Measurements from ENCODE around the gene BABAM2. TPM values are rescaled to one million over a fixed set of nuclear protein-coding genes. Genes with fewer than 3 reads are reported as not detected.
A peak's percentile ranks its signal among the peaks of the same experiment; 100 is the strongest.

BABAM2 gene
- total and polyA plus RNA-seq, 2 of the 4 experiments (the other 2 are of a cell fraction): 20.9 to 23.1 TPM

DNA sequence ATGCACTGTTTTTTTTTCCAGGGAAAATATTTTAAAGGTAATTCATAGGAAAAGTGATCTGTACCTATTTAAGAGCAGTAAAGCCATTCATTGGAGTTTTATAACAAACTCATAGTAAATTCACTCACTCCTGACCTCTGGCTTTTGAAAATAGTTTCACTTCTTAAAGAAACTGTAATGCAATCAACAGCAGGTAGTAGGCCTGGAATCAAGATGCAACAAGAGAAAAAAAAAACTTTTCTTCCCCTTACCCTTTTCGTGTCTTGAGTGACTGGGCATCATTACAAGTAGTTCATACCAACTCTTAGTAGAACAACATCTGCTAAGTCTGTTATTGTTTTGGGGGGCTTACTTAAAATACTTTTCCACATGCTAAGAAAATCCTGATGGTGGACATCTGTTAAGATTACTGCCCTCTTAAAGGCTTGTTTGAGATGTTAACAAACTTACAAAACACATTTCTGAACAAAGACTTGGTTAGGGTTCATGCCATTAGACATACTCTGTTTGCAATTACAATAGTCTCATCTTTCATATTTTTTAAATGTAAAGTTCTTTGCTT is 338.0 kb downstream of the BABAM2 start:
- Histone ChIP-seq H3K27me3 (ENCODE audit: control insufficient read depth, insufficient read depth, low read length) (no peaks in the 10 kb centered on the region), H3K23ac (ENCODE audit: low read depth, low read length) (no peak overlapping the region), H3K27ac (ENCODE audit: insufficient read depth, low read length) (no peak overlapping the region), H4K91ac (ENCODE audit: insufficient read depth, low read depth, low read length) (no peak overlapping the region), H2BK20ac (ENCODE audit: low read depth, low read length) (no peak overlapping the region), H4K8ac (ENCODE audit: low read depth in 2 of 2, low read length in 2 of 2) (no peak overlapping the region), H3K4me1 (ENCODE audit: control insufficient read depth, insufficient read depth, low read length) (peaks cover 18% of the 10 kb centered on the region), H3K4ac (ENCODE audit: low read depth, low read length) (no peak overlapping the region), H4K5ac (ENCODE audit: low read depth, low read length) (no peak overlapping the region), H3K4me3 (ENCODE audit: insufficient read depth, low read depth, low read length) (no peak overlapping the region), H2BK15ac (ENCODE audit: low read depth, low read length) (no peak overlapping the region), H3K79me1 (ENCODE audit: low read depth in 1 of 2, low read length in 2 of 2) (peaks cover 0 to 6% of the 10 kb centered on the region in 2 experiments; a peak in 1 of 4 replicates), H3K4me2 (ENCODE audit: low read depth, low read length) (no peak overlapping the region), H3K18ac (ENCODE audit: low read depth, low read length) (no peak overlapping the region), H2AFZ (replicated peaks; ENCODE audit: low read length, poor library complexity) (no peak overlapping the region), H3K36me3 (ENCODE audit: control insufficient read depth, insufficient read depth, low read length) (no peaks in the 10 kb centered on the region), H3K9ac (ENCODE audit: low read depth, low read length) (no peak overlapping the region), H3K9me1 (ENCODE audit: insufficient read depth, low read length) (peaks cover 15% of the 10 kb centered on the region; the same call in 1 of the 2 replicates), H2AK5ac (ENCODE audit: low read depth, low read length) (no peak overlapping the region), H4K20me1 (ENCODE audit: insufficient read depth, low read length) (no peaks in the 10 kb centered on the region), H3K14ac (replicated peaks; ENCODE audit: low read depth, low read length) (no peak overlapping the region), H2AK9ac (replicated peaks; ENCODE audit: low read depth, low read length, poor library complexity) (no peak overlapping the region), H2BK5ac (ENCODE audit: low read depth, low read length, poor library complexity, severe bottlenecking) (no peak overlapping the region), H3K56ac (ENCODE audit: extremely low read depth, insufficient read depth, low read length) (no peak overlapping the region), H3K9me3 (ENCODE audit: control insufficient read depth, insufficient read depth, low read length) (no peaks in the 10 kb centered on the region), H2BK120ac (ENCODE audit: low read depth, low read length) (no peak overlapping the region)
- ATAC-seq (ENCODE audit: low read depth) (no peak), DNase-seq (peak; percentile 38)
- ChIA-PET CTCF (no interaction called here), POLR2A (ENCODE audit: unreplicated experiment) (no interaction called here)
- BruUV-seq (replicated peaks): no TSS peak
- intact Hi-C loops (cut with micrococcal nuclease) (loop anchor here (5.0 to 10.0 kb wide), 2 partner anchors 271 to 474 kb away; no protein-coding TSS in a partner anchor), dilution Hi-C loops (cut with HindIII; ENCODE audit: low sequenced_read_pairs, unreplicated experiment) (no loop called here), in situ Hi-C loops (cut with MboI; ENCODE audit: low sequenced_read_pairs) (no loop called here)
- no peak for TF ChIP-seq CHD1 (IDR thresholded peaks at IDR 0.05; ENCODE audit: low read depth, low read length)
- no peak for TF ChIP-seq RAD21 (IDR thresholded peaks at IDR 0.05; ENCODE audit: low read length)
- TF ChIP-seq, protein P1, sequence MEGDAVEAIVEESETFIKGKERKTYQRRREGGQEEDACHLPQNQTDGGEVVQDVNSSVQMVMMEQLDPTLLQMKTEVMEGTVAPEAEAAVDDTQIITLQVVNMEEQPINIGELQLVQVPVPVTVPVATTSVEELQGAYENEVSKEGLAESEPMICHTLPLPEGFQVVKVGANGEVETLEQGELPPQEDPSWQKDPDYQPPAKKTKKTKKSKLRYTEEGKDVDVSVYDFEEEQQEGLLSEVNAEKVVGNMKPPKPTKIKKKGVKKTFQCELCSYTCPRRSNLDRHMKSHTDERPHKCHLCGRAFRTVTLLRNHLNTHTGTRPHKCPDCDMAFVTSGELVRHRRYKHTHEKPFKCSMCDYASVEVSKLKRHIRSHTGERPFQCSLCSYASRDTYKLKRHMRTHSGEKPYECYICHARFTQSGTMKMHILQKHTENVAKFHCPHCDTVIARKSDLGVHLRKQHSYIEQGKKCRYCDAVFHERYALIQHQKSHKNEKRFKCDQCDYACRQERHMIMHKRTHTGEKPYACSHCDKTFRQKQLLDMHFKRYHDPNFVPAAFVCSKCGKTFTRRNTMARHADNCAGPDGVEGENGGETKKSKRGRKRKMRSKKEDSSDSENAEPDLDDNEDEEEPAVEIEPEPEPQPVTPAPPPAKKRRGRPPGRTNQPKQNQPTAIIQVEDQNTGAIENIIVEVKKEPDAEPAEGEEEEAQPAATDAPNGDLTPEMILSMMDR (conservative IDR thresholded peaks at IDR 0.05; ENCODE audit: low read depth, low read length): peak; percentile 22; the same call in 1 of the 2 replicates
- no peak for TF ChIP-seq BHLHE40 (IDR thresholded peaks at IDR 0.05; ENCODE audit: low read depth, low read length)
- no CpG with 5 or more reads among the region's 1 CpG for WGBS, 2 experiments (ENCODE audit: extremely low coverage in 2 of 2, insufficient read length in 1 of 2)
